Tibial nerve (tissue), 3 donors: ENCODE data around the gene GAA.

Source experiments
- POLR2A ChIP-seq, 2 donors: fragments of 450-650 bp; IDR thresholded peaks; one replicate each; pipeline ENCODE4 v1.6.1; 2017; ENCODE audit warnings: antibody characterized with exemption in 2 of 2, mild to moderate bottlenecking in 2 of 2, moderate library complexity in 2 of 2
- TF ChIP-seq, protein P1 (sequence below), 5 experiments: fragments of 200-600 bp in 3 of 5; fragments of 450-650 bp in 2 of 5; sonication (generic) in 3 of 5; IDR thresholded peaks; one replicate each; pipeline ENCODE4 v1.5.1; 2016 to 2019; ENCODE audit warnings: antibody characterized with exemption in 5 of 5, mild to moderate bottlenecking in 3 of 5, moderate library complexity in 2 of 5

- TF ChIP-seq, protein P1, sequence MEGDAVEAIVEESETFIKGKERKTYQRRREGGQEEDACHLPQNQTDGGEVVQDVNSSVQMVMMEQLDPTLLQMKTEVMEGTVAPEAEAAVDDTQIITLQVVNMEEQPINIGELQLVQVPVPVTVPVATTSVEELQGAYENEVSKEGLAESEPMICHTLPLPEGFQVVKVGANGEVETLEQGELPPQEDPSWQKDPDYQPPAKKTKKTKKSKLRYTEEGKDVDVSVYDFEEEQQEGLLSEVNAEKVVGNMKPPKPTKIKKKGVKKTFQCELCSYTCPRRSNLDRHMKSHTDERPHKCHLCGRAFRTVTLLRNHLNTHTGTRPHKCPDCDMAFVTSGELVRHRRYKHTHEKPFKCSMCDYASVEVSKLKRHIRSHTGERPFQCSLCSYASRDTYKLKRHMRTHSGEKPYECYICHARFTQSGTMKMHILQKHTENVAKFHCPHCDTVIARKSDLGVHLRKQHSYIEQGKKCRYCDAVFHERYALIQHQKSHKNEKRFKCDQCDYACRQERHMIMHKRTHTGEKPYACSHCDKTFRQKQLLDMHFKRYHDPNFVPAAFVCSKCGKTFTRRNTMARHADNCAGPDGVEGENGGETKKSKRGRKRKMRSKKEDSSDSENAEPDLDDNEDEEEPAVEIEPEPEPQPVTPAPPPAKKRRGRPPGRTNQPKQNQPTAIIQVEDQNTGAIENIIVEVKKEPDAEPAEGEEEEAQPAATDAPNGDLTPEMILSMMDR (IDR thresholded peaks at IDR 0.05) = no peak
- TF ChIP-seq POLR2A (IDR thresholded peaks at IDR 0.05) = no peak
These were observed 7.8 kb downstream of the GAA start for GRCh38 chr17:80109066-80109660.
